Keratinocyte (primary cell): ENCODE data around the gene NRP2. TPM values are rescaled to one million over a fixed set of nuclear protein-coding genes. Genes with fewer than 3 reads are reported as not detected.

Experiments
- DNase-seq: peaks from one replicate; pipeline ENCODE4 v3.0.0-alpha.2; 2011; ENCODE audit warnings: low read depth, missing footprints, low spot score
- FAIRE-seq: peaks from 2 replicates; lab custom pipeline; 2011; peaks lifted over from hg19 to GRCh38; lab: Jason Lieb, UNC
- H2AFZ ChIP-seq: 2 replicates; pipeline ENCODE4 v1.6.0; 2012; ENCODE audit warnings: low read length, control low read depth, inconsistent platforms; ENCODE audit not compliant: control insufficient read depth
- H3K27ac ChIP-seq: 2 replicates; pipeline ENCODE4 v1.5.1; 2011; ENCODE audit warnings: low read length; ENCODE audit not compliant: control insufficient read depth, insufficient read depth
- H3K27me3 ChIP-seq: 3 replicates; pipeline ENCODE4 v1.6.0; 2011; ENCODE audit warnings: low read length; ENCODE audit not compliant: control insufficient read depth, insufficient read depth; ENCODE audit errors: extremely low read depth
- H3K36me3 ChIP-seq, 2 experiments: 2 replicates in 1 of 2; 3 replicates in 1 of 2; pipeline ENCODE4 v1.5.1; 2011; ENCODE audit warnings: low read length in 2 of 2, mild to moderate bottlenecking in 1 of 2; ENCODE audit not compliant: control insufficient read depth in 2 of 2, insufficient read depth in 2 of 2; ENCODE audit errors: extremely low read depth in 1 of 2
- H3K4me1 ChIP-seq: 3 replicates; pipeline ENCODE4 v1.5.1; 2011; ENCODE audit warnings: low read length; ENCODE audit not compliant: control insufficient read depth, insufficient read depth; ENCODE audit errors: extremely low read depth
- H3K4me2 ChIP-seq: 3 replicates; pipeline ENCODE4 v1.6.0; 2011; ENCODE audit warnings: low read depth, low read length; ENCODE audit not compliant: control insufficient read depth, insufficient read depth; ENCODE audit errors: extremely low read depth
- H3K4me3 ChIP-seq, 3 experiments: fragments of 200-600 bp in 1 of 3; sonication (generic) in 1 of 3; 2 replicates in 2 of 3; 3 replicates in 1 of 3; pipeline ENCODE4 v1.5.1; 2011 to 2016; ENCODE audit warnings: low read length in 3 of 3, mild to moderate bottlenecking in 3 of 3, control low read depth in 2 of 3, inconsistent platforms in 1 of 3, low read depth in 1 of 3, mixed read lengths in 1 of 3, mixed run types in 1 of 3, moderate library complexity in 1 of 3; ENCODE audit not compliant: control insufficient read depth in 2 of 3, insufficient read depth in 2 of 3; ENCODE audit errors: extremely low read depth in 1 of 3
- H3K79me2 ChIP-seq: 2 replicates; pipeline ENCODE4 v1.6.0; 2012; ENCODE audit warnings: low read length; ENCODE audit not compliant: control insufficient read depth, insufficient read depth
- H3K9ac ChIP-seq: 3 replicates; pipeline ENCODE4 v1.6.0; 2011; ENCODE audit warnings: low read length; ENCODE audit not compliant: control insufficient read depth, insufficient read depth; ENCODE audit errors: extremely low read depth
- H3K9me1 ChIP-seq: 3 replicates; pipeline ENCODE4 v1.6.0; 2011; ENCODE audit warnings: low read length; ENCODE audit not compliant: control insufficient read depth, insufficient read depth; ENCODE audit errors: extremely low read depth
- H3K9me3 ChIP-seq: 2 replicates; pipeline ENCODE4 v1.5.1; 2012; ENCODE audit warnings: low read depth, low read length; ENCODE audit not compliant: control insufficient read depth
- H4K20me1 ChIP-seq: 3 replicates; pipeline ENCODE4 v1.6.0; 2011; ENCODE audit warnings: low read length; ENCODE audit not compliant: control insufficient read depth, insufficient read depth; ENCODE audit errors: extremely low read depth
- EZH2 ChIP-seq: IDR thresholded peaks from one replicate; pipeline ENCODE4 v1.6.1; 2012; ENCODE audit warnings: inconsistent platforms, mild to moderate bottlenecking, low read length, moderate library complexity
- dilution Hi-C: fragments of 300-500 bp; cut with MboI; formaldehyde crosslinking; loops from one replicate; pipeline ENCODE4 v1.7.0; 2020; ENCODE audit warnings: low sequenced_read_pairs; ENCODE audit not compliant: extremely low pct_ligation_motif_present
- polyA plus RNA-seq, 5 experiments: library from polyadenylated mRNA; depleted of rRNA in 3 of 5; stranded (reverse) in 3 of 5; stranded (forward) in 1 of 5; unstranded in 1 of 5; fragments of >200 nt; gene quantifications; 1 replicate in 1 of 5; 2 replicates in 3 of 5; 3 replicates in 1 of 5; pipeline versions ENCODE4 v1.2.1 to v1.2.3, GENCODE V29; 2011 to 2012; ENCODE audit warnings: missing spikeins in 2 of 5, low read depth in 1 of 5, low replicate concordance in 1 of 5
- TF ChIP-seq, protein P1 (sequence below), 3 experiments: IDR thresholded peaks in 1 of 3; conservative IDR thresholded peaks in 1 of 3; optimal IDR thresholded peaks in 1 of 3; 2 replicates in 2 of 3; 3 replicates in 1 of 3; pipeline versions ENCODE3 to v1.5.1; 2011; ENCODE audit warnings: low read length in 3 of 3, mild to moderate bottlenecking in 3 of 3, moderate library complexity in 2 of 3, control low read depth in 1 of 3, inconsistent platforms in 1 of 3; ENCODE audit not compliant: insufficient read depth in 2 of 3; ENCODE audit errors: extremely low read depth in 1 of 3

Gene NRP2
- polyA plus RNA-seq, 1 donor (not counting 4 experiments of a cell fraction or from before 2014, with no cell fraction given) = 20.6 TPM

DNA sequence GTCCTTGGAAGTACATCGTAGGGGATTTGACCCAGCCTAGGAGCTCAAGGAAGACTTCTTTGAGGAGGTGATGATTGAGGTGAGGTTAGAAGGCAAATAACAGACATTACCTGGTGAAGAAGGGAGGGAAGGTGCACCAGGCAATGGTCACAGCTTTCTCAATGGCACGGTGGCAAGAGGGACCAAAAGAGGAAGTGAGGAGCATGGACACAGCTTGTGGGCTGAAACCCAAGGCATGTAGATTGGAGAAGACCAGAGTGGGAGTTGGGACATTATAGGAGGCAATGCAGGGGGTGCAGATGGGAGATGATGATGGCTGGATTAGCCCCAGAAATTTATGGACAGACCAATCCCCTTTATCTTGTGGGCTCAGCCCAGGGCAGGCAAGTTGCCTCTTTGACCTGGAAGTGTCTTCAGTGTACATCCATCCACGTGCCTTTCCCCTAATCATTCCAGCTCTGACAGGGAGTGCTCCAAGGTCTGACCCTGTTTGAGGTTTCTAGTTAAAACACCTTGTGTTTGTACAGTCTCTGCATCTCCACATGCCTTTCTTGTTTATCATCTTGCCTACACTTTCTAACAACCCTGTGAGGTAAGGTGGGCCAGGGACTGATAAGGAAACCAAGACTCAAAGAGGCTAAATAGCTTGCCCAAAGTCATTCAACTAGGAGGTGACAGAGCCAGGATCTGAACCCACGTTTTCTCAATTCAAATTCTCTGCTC is 59.1 kb downstream of the NRP2 start:
- DNase-seq (no peak), FAIRE-seq (no peak)
- dilution Hi-C loops = no loop called here
- Histone ChIP-seq H3K4me2 (no peak overlapping the region), H4K20me1 (no peaks in the 10 kb centered on the region), H3K79me2 (no peaks in the 10 kb centered on the region), H3K27me3 (no peaks in the 10 kb centered on the region), H3K4me3 (no peak overlapping the region), H3K9me3 (no peaks in the 10 kb centered on the region), H3K9me1 (no peaks in the 10 kb centered on the region), H3K4me1 (peaks cover 7% of the 10 kb centered on the region), H3K9ac (no peak overlapping the region), H3K27ac (no peak overlapping the region), H2AFZ (no peak overlapping the region), H3K36me3 (peaks cover 7 to 54% of the 10 kb centered on the region in 2 experiments)
- no peak for TF ChIP-seq EZH2
- TF ChIP-seq, protein P1, sequence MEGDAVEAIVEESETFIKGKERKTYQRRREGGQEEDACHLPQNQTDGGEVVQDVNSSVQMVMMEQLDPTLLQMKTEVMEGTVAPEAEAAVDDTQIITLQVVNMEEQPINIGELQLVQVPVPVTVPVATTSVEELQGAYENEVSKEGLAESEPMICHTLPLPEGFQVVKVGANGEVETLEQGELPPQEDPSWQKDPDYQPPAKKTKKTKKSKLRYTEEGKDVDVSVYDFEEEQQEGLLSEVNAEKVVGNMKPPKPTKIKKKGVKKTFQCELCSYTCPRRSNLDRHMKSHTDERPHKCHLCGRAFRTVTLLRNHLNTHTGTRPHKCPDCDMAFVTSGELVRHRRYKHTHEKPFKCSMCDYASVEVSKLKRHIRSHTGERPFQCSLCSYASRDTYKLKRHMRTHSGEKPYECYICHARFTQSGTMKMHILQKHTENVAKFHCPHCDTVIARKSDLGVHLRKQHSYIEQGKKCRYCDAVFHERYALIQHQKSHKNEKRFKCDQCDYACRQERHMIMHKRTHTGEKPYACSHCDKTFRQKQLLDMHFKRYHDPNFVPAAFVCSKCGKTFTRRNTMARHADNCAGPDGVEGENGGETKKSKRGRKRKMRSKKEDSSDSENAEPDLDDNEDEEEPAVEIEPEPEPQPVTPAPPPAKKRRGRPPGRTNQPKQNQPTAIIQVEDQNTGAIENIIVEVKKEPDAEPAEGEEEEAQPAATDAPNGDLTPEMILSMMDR (optimal IDR thresholded peaks at IDR 0.05 in 1 of 3, IDR thresholded peaks at IDR 0.05 in 1 of 3, conservative IDR thresholded peaks at IDR 0.05 in 1 of 3; ENCODE audit: extremely low read depth in 1 of 3, insufficient read depth in 2 of 3, low read length in 3 of 3) = no peak

DNA sequence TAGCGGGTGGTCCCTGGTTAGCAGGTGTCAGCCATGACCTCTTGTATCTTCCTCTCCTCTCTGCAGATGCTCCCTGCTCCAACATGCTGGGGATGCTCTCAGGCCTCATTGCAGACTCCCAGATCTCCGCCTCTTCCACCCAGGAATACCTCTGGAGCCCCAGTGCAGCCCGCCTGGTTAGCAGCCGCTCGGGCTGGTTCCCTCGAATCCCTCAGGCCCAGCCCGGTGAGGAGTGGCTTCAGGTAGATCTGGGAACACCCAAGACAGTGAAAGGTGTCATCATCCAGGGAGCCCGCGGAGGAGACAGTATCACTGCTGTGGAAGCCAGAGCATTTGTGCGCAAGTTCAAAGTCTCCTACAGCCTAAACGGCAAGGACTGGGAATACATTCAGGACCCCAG is 60.8 kb downstream of the NRP2 start:
- no peak overlapping the region for H3K4me2 ChIP-seq
- FAIRE-seq = no peak
- H3K27me3 ChIP-seq = no peaks in the 10 kb centered on the region
- no peak for DNase-seq
- peaks cover 23% of the 10 kb centered on the region for H3K4me1 ChIP-seq
- dilution Hi-C loops = no loop called here
- no peak overlapping the region for H3K9ac ChIP-seq
- H3K79me2 ChIP-seq = no peaks in the 10 kb centered on the region
- H4K20me1 ChIP-seq = no peaks in the 10 kb centered on the region
- H3K27ac ChIP-seq = no peak overlapping the region
- H2AFZ ChIP-seq = no peak overlapping the region
- no peak for TF ChIP-seq EZH2
- TF ChIP-seq, protein P1 (optimal IDR thresholded peaks at IDR 0.05 in 1 of 3, IDR thresholded peaks at IDR 0.05 in 1 of 3, conservative IDR thresholded peaks at IDR 0.05 in 1 of 3; ENCODE audit: extremely low read depth in 1 of 3, insufficient read depth in 2 of 3, low read length in 3 of 3) = no peak
- H3K9me3 ChIP-seq = no peaks in the 10 kb centered on the region
- no peak overlapping the region for H3K4me3 ChIP-seq
- H3K36me3 ChIP-seq = peaks cover 7 to 56% of the 10 kb centered on the region in 2 experiments
- H3K9me1 ChIP-seq = no peaks in the 10 kb centered on the region
